ENCODE results near the gene ZNF526.

DNA sequence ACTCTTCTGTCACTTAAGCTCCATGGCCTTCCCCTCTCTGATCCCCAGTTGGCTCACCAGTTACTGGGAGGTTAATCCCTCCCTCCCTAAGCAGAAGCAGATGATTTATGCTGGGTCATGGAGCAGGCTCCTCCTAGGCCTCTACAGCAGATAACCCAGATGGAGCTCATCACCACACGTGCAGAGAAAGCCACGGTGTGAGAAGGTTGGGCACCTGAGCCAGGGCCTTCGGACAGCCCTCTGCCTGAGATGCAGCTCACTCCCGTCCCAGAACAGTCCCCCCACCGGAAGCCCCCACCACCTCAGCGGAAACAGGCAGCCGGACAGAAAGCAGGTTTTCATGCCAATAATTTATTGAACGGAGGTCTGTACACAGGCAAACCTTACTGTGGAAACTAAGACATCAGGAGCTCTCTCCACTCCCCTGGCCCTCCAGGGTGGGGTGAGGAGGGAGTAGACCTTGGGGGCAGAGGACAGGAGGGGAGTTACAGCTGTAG is 9.8 kb downstream of the ZNF526 start:
- no peak for TF ChIP-seq SP1 (IDR thresholded peaks at IDR 0.05)
- TF ChIP-seq, protein P1, sequence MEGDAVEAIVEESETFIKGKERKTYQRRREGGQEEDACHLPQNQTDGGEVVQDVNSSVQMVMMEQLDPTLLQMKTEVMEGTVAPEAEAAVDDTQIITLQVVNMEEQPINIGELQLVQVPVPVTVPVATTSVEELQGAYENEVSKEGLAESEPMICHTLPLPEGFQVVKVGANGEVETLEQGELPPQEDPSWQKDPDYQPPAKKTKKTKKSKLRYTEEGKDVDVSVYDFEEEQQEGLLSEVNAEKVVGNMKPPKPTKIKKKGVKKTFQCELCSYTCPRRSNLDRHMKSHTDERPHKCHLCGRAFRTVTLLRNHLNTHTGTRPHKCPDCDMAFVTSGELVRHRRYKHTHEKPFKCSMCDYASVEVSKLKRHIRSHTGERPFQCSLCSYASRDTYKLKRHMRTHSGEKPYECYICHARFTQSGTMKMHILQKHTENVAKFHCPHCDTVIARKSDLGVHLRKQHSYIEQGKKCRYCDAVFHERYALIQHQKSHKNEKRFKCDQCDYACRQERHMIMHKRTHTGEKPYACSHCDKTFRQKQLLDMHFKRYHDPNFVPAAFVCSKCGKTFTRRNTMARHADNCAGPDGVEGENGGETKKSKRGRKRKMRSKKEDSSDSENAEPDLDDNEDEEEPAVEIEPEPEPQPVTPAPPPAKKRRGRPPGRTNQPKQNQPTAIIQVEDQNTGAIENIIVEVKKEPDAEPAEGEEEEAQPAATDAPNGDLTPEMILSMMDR (IDR thresholded peaks at IDR 0.05; ENCODE audit: low read depth, low read length, missing input control) = no peak
- TF ChIP-seq, protein P2, sequence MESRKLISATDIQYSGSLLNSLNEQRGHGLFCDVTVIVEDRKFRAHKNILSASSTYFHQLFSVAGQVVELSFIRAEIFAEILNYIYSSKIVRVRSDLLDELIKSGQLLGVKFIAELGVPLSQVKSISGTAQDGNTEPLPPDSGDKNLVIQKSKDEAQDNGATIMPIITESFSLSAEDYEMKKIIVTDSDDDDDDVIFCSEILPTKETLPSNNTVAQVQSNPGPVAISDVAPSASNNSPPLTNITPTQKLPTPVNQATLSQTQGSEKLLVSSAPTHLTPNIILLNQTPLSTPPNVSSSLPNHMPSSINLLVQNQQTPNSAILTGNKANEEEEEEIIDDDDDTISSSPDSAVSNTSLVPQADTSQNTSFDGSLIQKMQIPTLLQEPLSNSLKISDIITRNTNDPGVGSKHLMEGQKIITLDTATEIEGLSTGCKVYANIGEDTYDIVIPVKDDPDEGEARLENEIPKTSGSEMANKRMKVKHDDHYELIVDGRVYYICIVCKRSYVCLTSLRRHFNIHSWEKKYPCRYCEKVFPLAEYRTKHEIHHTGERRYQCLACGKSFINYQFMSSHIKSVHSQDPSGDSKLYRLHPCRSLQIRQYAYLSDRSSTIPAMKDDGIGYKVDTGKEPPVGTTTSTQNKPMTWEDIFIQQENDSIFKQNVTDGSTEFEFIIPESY (IDR thresholded peaks at IDR 0.05) = no peak
- no peak for TF ChIP-seq NR2F2 (IDR thresholded peaks at IDR 0.05)
- no peak for TF ChIP-seq YY1 (IDR thresholded peaks at IDR 0.05)
- TF ChIP-seq, protein P3, sequence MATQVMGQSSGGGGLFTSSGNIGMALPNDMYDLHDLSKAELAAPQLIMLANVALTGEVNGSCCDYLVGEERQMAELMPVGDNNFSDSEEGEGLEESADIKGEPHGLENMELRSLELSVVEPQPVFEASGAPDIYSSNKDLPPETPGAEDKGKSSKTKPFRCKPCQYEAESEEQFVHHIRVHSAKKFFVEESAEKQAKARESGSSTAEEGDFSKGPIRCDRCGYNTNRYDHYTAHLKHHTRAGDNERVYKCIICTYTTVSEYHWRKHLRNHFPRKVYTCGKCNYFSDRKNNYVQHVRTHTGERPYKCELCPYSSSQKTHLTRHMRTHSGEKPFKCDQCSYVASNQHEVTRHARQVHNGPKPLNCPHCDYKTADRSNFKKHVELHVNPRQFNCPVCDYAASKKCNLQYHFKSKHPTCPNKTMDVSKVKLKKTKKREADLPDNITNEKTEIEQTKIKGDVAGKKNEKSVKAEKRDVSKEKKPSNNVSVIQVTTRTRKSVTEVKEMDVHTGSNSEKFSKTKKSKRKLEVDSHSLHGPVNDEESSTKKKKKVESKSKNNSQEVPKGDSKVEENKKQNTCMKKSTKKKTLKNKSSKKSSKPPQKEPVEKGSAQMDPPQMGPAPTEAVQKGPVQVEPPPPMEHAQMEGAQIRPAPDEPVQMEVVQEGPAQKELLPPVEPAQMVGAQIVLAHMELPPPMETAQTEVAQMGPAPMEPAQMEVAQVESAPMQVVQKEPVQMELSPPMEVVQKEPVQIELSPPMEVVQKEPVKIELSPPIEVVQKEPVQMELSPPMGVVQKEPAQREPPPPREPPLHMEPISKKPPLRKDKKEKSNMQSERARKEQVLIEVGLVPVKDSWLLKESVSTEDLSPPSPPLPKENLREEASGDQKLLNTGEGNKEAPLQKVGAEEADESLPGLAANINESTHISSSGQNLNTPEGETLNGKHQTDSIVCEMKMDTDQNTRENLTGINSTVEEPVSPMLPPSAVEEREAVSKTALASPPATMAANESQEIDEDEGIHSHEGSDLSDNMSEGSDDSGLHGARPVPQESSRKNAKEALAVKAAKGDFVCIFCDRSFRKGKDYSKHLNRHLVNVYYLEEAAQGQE (IDR thresholded peaks at IDR 0.05) = no peak
- no peak for TF ChIP-seq RAD21 (IDR thresholded peaks at IDR 0.05)
- no peak for TF ChIP-seq TAF1 (conservative IDR thresholded peaks at IDR 0.05)
- no peak for TF ChIP-seq FOXA2 (IDR thresholded peaks at IDR 0.05)
- TF ChIP-seq GABPA (IDR thresholded peaks at IDR 0.05 in 1 of 2, conservative IDR thresholded peaks at IDR 0.05 in 1 of 2) = no peak
